Measurements from ENCODE around the gene TFDP1. TPM values are rescaled to one million over a fixed set of nuclear protein-coding genes. Genes with fewer than 3 reads are reported as not detected.
A peak's percentile ranks its signal among the peaks of the same experiment; 100 is the strongest.

Gene TFDP1
- total and polyA plus RNA-seq, 2 of the 4 experiments (the other 2 are of a cell fraction): 59.3 to 97.0 TPM

GRCh38 chr13:113659337-113659736 lies 74.8 kb downstream of the TFDP1 start:
- no peak overlapping the region for H3K27ac ChIP-seq (ENCODE audit: insufficient read depth, low read length)
- POLR2A ChIA-PET (ENCODE audit: unreplicated experiment): no interaction called here
- dilution Hi-C loops (cut with HindIII; ENCODE audit: low sequenced_read_pairs, unreplicated experiment): no loop called here

More at GRCh38 chr13:113659337-113659736, 74.8 kb downstream of the TFDP1 start:
- BruUV-seq (replicated peaks): no TSS peak
- Histone ChIP-seq H2AK9ac (replicated peaks; ENCODE audit: low read depth, low read length, poor library complexity) (no peak overlapping the region), H2AFZ (replicated peaks; ENCODE audit: low read length, poor library complexity) (no peak overlapping the region), H4K20me1 (ENCODE audit: insufficient read depth, low read length) (no peaks in the 10 kb centered on the region), H4K91ac (ENCODE audit: insufficient read depth, low read depth, low read length) (no peak overlapping the region), H3K79me1 (ENCODE audit: low read depth in 1 of 2, low read length in 2 of 2) (no peaks in the 10 kb centered on the region), H3K9me3 (ENCODE audit: control insufficient read depth, insufficient read depth, low read length) (peaks cover 3% of the 10 kb centered on the region), H2BK20ac (ENCODE audit: low read depth, low read length) (no peak overlapping the region), H4K8ac (ENCODE audit: low read depth in 2 of 2, low read length in 2 of 2) (no peak overlapping the region), H3K56ac (ENCODE audit: extremely low read depth, insufficient read depth, low read length) (no peak overlapping the region), H3K18ac (ENCODE audit: low read depth, low read length) (no peak overlapping the region), H2BK15ac (ENCODE audit: low read depth, low read length) (no peak overlapping the region), H3K9ac (ENCODE audit: low read depth, low read length) (no peak overlapping the region), H3K27me3 (ENCODE audit: control insufficient read depth, insufficient read depth, low read length) (peaks cover 3% of the 10 kb centered on the region; the same call in 1 of the 2 replicates), H3K4me1 (ENCODE audit: control insufficient read depth, insufficient read depth, low read length) (no peaks in the 10 kb centered on the region), H3K4me3 (ENCODE audit: insufficient read depth, low read depth, low read length) (no peak overlapping the region), H3K4me2 (ENCODE audit: low read depth, low read length) (no peak overlapping the region), H2AK5ac (ENCODE audit: low read depth, low read length) (no peak overlapping the region), H3K36me3 (ENCODE audit: control insufficient read depth, insufficient read depth, low read length) (no peaks in the 10 kb centered on the region), H4K5ac (ENCODE audit: low read depth, low read length) (no peak overlapping the region), H2BK120ac (ENCODE audit: low read depth, low read length) (no peak overlapping the region), H3K23ac (ENCODE audit: low read depth, low read length) (no peak overlapping the region), H3K9me1 (ENCODE audit: insufficient read depth, low read length) (no peaks in the 10 kb centered on the region), H3K14ac (replicated peaks; ENCODE audit: low read depth, low read length) (no peak overlapping the region), H2BK5ac (ENCODE audit: low read depth, low read length, poor library complexity, severe bottlenecking) (no peak overlapping the region), H3K4ac (ENCODE audit: low read depth, low read length) (no peak overlapping the region)
- no peak for TF ChIP-seq MXI1 (IDR thresholded peaks at IDR 0.05; ENCODE audit: borderline replicate concordance, low read depth, low read length)
- TF ChIP-seq USF2 (IDR thresholded peaks at IDR 0.05; ENCODE audit: low read depth, low read length): no peak
- no peak for TF ChIP-seq FOS (IDR thresholded peaks at IDR 0.05; ENCODE audit: low read depth, low read length)
- TF ChIP-seq RAD21 (IDR thresholded peaks at IDR 0.05; ENCODE audit: low read length): no peak
- no peak for TF ChIP-seq RFX5 (IDR thresholded peaks at IDR 0.05; ENCODE audit: low read depth, low read length)
- no peak for TF ChIP-seq POLR2A (IDR thresholded peaks at IDR 0.05; ENCODE audit: low read depth, low read length)
- TF ChIP-seq MAZ (IDR thresholded peaks at IDR 0.05; ENCODE audit: borderline replicate concordance, low read depth, low read length): no peak
- TF ChIP-seq SMC3 (IDR thresholded peaks at IDR 0.05; ENCODE audit: low read depth, low read length): no peak
- TF ChIP-seq BHLHE40 (IDR thresholded peaks at IDR 0.05; ENCODE audit: low read depth, low read length): no peak
- CTCF ChIA-PET: no interaction called here
- DNase-seq (no peak), ATAC-seq (ENCODE audit: low read depth) (0 out of 2 replicates have a peak, but pooled peaks have one; percentile 18)
- in situ Hi-C loops (cut with MboI; ENCODE audit: low sequenced_read_pairs): no loop called here
- intact Hi-C loops (cut with micrococcal nuclease): no loop called here
- no CpG with 5 or more reads among the region's 8 CpGs for WGBS, 2 experiments (ENCODE audit: extremely low coverage in 2 of 2, insufficient read length in 1 of 2)
